Measurements from ENCODE around the gene GPR139. TPM values are rescaled to one million over a fixed set of nuclear protein-coding genes. Genes with fewer than 3 reads are reported as not detected.
A peak's percentile ranks its signal among the peaks of the same experiment; 100 is the strongest.

Gene GPR139
- total RNA-seq, 1 experiment from 2014 or later = not detected

DNA sequence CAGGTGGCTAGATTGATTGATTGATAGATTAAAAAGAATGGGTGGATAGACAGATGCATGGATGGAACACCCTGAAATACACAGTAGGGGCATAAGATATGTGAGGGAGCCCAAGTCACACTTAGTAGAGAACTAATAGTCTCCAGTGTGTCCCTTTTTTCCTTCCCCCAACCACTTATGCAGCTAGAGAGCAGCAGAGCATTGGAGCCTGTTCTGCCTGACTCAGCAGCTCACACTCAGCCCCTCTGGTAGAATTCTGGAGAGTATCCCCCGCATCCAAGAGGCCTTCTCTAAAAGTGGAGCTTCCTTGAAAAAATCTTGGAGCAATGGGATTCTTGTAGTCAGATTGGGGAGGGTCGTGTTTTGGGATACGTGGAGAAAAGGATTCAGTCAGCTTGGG is 20.5 kb upstream of the GPR139 start:
- no peaks in the 10 kb centered on the region for H3K79me2 ChIP-seq (ENCODE audit: low read length)
- CTCF ChIA-PET = no interaction called here
- no peaks in the 10 kb centered on the region for H3K4me1 ChIP-seq (ENCODE audit: insufficient read depth, low read length)
- H3K9me2 ChIP-seq (replicated peaks; ENCODE audit: low read length) = no peaks in the 10 kb centered on the region
- no peak for ATAC-seq
- no peaks in the 10 kb centered on the region for H3F3A ChIP-seq (ENCODE audit: low read length, unreplicated experiment)
- no peak overlapping the region for H3K4me3 ChIP-seq (ENCODE audit: low read length)
- POLR2A ChIA-PET (ENCODE audit: unreplicated experiment) = no interaction called here
- no peak for DNase-seq
- intact Hi-C loops (cut with micrococcal nuclease) = no loop called here
- H3K27ac ChIP-seq (ENCODE audit: low read length) = no peak overlapping the region
- no peaks in the 10 kb centered on the region for H4K20me1 ChIP-seq (ENCODE audit: low read length)
- no peaks in the 10 kb centered on the region for H3K36me3 ChIP-seq (ENCODE audit: low read depth, low read length)
- no TSS peak for BruUV-seq (replicated peaks)
- no peak overlapping the region for H3K9ac ChIP-seq (ENCODE audit: low read length)
- no peaks in the 10 kb centered on the region; the same call in 1 of the 2 replicates for H3K27me3 ChIP-seq (ENCODE audit: low read length)
- H3K4me2 ChIP-seq (ENCODE audit: low read length) = no peak overlapping the region
- no peaks in the 10 kb centered on the region for H3K9me3 ChIP-seq (ENCODE audit: low read length)
- no peak overlapping the region for H2AFZ ChIP-seq (ENCODE audit: low read length)
- TF ChIP-seq EZH2phosphoT487 (IDR thresholded peaks at IDR 0.05; ENCODE audit: borderline replicate concordance, low read length) = no peak
- TF ChIP-seq CTCF (conservative IDR thresholded peaks at IDR 0.05; ENCODE audit: low read depth, low read length) = no peak
- TF ChIP-seq EZH2 (IDR thresholded peaks at IDR 0.05; ENCODE audit: low read length, unreplicated experiment) = no peak

GRCh38 chr16:20089246-20089965 is 15.7 kb upstream of the GPR139 start:
- Histone ChIP-seq H3K4me2 (ENCODE audit: low read length) (no peak overlapping the region), H4K20me1 (ENCODE audit: low read length) (no peaks in the 10 kb centered on the region), H3K4me1 (ENCODE audit: insufficient read depth, low read length) (no peaks in the 10 kb centered on the region), H3K79me2 (ENCODE audit: low read length) (no peaks in the 10 kb centered on the region), H3K9ac (ENCODE audit: low read length) (no peak overlapping the region), H2AFZ (ENCODE audit: low read length) (no peak overlapping the region), H3K27ac (ENCODE audit: low read length) (no peak overlapping the region), H3K4me3 (ENCODE audit: low read length) (no peak overlapping the region), H3K9me2 (replicated peaks; ENCODE audit: low read length) (no peaks in the 10 kb centered on the region), H3K9me3 (ENCODE audit: low read length) (no peaks in the 10 kb centered on the region), H3K36me3 (ENCODE audit: low read depth, low read length) (no peaks in the 10 kb centered on the region), H3F3A (ENCODE audit: low read length, unreplicated experiment) (no peaks in the 10 kb centered on the region), H3K27me3 (ENCODE audit: low read length) (no peaks in the 10 kb centered on the region)
- DNase-seq (no peak), ATAC-seq (no peak)
- intact Hi-C loops (cut with micrococcal nuclease) = no loop called here
- BruUV-seq (replicated peaks) = no TSS peak
- no peak for TF ChIP-seq EZH2 (IDR thresholded peaks at IDR 0.05; ENCODE audit: low read length, unreplicated experiment)
- TF ChIP-seq CTCF (conservative IDR thresholded peaks at IDR 0.05; ENCODE audit: low read depth, low read length) = no peak
- no peak for TF ChIP-seq EZH2phosphoT487 (IDR thresholded peaks at IDR 0.05; ENCODE audit: borderline replicate concordance, low read length)
- POLR2A ChIA-PET (ENCODE audit: unreplicated experiment) = no interaction called here
- CTCF ChIA-PET = no interaction called here

- no peaks in the 10 kb centered on the region for H3K4me1 ChIP-seq (ENCODE audit: insufficient read depth, low read length)
- H2AFZ ChIP-seq (ENCODE audit: low read length) = no peak overlapping the region
- DNase-seq = peak; percentile 46
- H3K4me3 ChIP-seq (ENCODE audit: low read length) = no peak overlapping the region
- BruUV-seq (replicated peaks) = no TSS peak
- no peak overlapping the region for H3K4me2 ChIP-seq (ENCODE audit: low read length)
- no peaks in the 10 kb centered on the region for H3K9me2 ChIP-seq (replicated peaks; ENCODE audit: low read length)
- no peak overlapping the region for H3K27ac ChIP-seq (ENCODE audit: low read length)
- no peaks in the 10 kb centered on the region for H3F3A ChIP-seq (ENCODE audit: low read length, unreplicated experiment)
- no peak for TF ChIP-seq EZH2 (IDR thresholded peaks at IDR 0.05; ENCODE audit: low read length, unreplicated experiment)
- TF ChIP-seq EZH2phosphoT487 (IDR thresholded peaks at IDR 0.05; ENCODE audit: borderline replicate concordance, low read length) = no peak
- no peak for TF ChIP-seq CTCF (conservative IDR thresholded peaks at IDR 0.05; ENCODE audit: low read depth, low read length)
- intact Hi-C loops (cut with micrococcal nuclease) = no loop called here
- H3K36me3 ChIP-seq (ENCODE audit: low read depth, low read length) = no peaks in the 10 kb centered on the region
- no peaks in the 10 kb centered on the region for H3K9me3 ChIP-seq (ENCODE audit: low read length)
- ChIA-PET CTCF (no interaction called here), POLR2A (ENCODE audit: unreplicated experiment) (no interaction called here)
- no peaks in the 10 kb centered on the region for H3K79me2 ChIP-seq (ENCODE audit: low read length)
- H4K20me1 ChIP-seq (ENCODE audit: low read length) = no peaks in the 10 kb centered on the region
- H3K27me3 ChIP-seq (ENCODE audit: low read length) = no peaks in the 10 kb centered on the region
- peak; percentile 29; the same call in 1 of the 2 replicates for ATAC-seq
- no peak overlapping the region for H3K9ac ChIP-seq (ENCODE audit: low read length)
Observed at GRCh38 chr16:20084624-20085226, 11.0 kb upstream of the GPR139 start.

Measured in PC-3 (cell line).